ENCODE data around the gene ACTR3.

ACTR3 gene

GRCh38 chr2:114006460-114006859, 116.6 kb downstream of the ACTR3 start:
- Histone ChIP-seq H2AFZ (ENCODE audit: low read length) (no peak overlapping the region), H3K79me2 (ENCODE audit: insufficient read depth, low read length) (no peaks in the 10 kb centered on the region), H3K4me2 (ENCODE audit: low read depth, low read length, poor library complexity, severe bottlenecking) (no peak overlapping the region), H3K4me3 (ENCODE audit: low read length, poor library complexity, severe bottlenecking) (no peak overlapping the region), H3K9me2 (replicated peaks; ENCODE audit: low read depth, low read length) (no peaks in the 10 kb centered on the region), H3K9ac (ENCODE audit: low read depth, low read length, poor library complexity, severe bottlenecking) (no peak overlapping the region), H4K20me1 (ENCODE audit: insufficient read depth, low read length, poor library complexity, severe bottlenecking) (no peaks in the 10 kb centered on the region), H3K4me1 (ENCODE audit: insufficient read depth, low read length, poor library complexity, severe bottlenecking) (no peaks in the 10 kb centered on the region), H3K27me3 (ENCODE audit: insufficient read depth, low read length, poor library complexity, severe bottlenecking) (no peaks in the 10 kb centered on the region), H3K9me3 (ENCODE audit: insufficient read depth, low read depth, low read length) (no peaks in the 10 kb centered on the region), H3F3A (ENCODE audit: low read depth) (no peaks in the 10 kb centered on the region), H3K36me3 (ENCODE audit: insufficient read depth, low read length) (no peaks in the 10 kb centered on the region)
- TF ChIP-seq EZH2phosphoT487 (IDR thresholded peaks at IDR 0.05; ENCODE audit: borderline replicate concordance): no peak
- TF ChIP-seq, protein P1, sequence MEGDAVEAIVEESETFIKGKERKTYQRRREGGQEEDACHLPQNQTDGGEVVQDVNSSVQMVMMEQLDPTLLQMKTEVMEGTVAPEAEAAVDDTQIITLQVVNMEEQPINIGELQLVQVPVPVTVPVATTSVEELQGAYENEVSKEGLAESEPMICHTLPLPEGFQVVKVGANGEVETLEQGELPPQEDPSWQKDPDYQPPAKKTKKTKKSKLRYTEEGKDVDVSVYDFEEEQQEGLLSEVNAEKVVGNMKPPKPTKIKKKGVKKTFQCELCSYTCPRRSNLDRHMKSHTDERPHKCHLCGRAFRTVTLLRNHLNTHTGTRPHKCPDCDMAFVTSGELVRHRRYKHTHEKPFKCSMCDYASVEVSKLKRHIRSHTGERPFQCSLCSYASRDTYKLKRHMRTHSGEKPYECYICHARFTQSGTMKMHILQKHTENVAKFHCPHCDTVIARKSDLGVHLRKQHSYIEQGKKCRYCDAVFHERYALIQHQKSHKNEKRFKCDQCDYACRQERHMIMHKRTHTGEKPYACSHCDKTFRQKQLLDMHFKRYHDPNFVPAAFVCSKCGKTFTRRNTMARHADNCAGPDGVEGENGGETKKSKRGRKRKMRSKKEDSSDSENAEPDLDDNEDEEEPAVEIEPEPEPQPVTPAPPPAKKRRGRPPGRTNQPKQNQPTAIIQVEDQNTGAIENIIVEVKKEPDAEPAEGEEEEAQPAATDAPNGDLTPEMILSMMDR (conservative IDR thresholded peaks at IDR 0.05; ENCODE audit: low read length): no peak

- Histone ChIP-seq H3K4me2 (ENCODE audit: low read depth, low read length, poor library complexity, severe bottlenecking) (no peak overlapping the region), H3K36me3 (ENCODE audit: insufficient read depth, low read length) (no peaks in the 10 kb centered on the region), H3K9ac (ENCODE audit: low read depth, low read length, poor library complexity, severe bottlenecking) (no peak overlapping the region), H4K20me1 (ENCODE audit: insufficient read depth, low read length, poor library complexity, severe bottlenecking) (no peaks in the 10 kb centered on the region), H3K9me3 (ENCODE audit: insufficient read depth, low read depth, low read length) (no peaks in the 10 kb centered on the region), H3K4me1 (ENCODE audit: insufficient read depth, low read length, poor library complexity, severe bottlenecking) (no peaks in the 10 kb centered on the region), H3K79me2 (ENCODE audit: insufficient read depth, low read length) (no peaks in the 10 kb centered on the region), H3K27me3 (ENCODE audit: insufficient read depth, low read length, poor library complexity, severe bottlenecking) (no peaks in the 10 kb centered on the region), H2AFZ (ENCODE audit: low read length) (no peak overlapping the region), H3K4me3 (ENCODE audit: low read length, poor library complexity, severe bottlenecking) (no peak overlapping the region), H3K9me2 (replicated peaks; ENCODE audit: low read depth, low read length) (no peaks in the 10 kb centered on the region), H3F3A (ENCODE audit: low read depth) (no peaks in the 10 kb centered on the region)
- TF ChIP-seq, protein P1 (conservative IDR thresholded peaks at IDR 0.05; ENCODE audit: low read length): no peak
- no peak for TF ChIP-seq EZH2phosphoT487 (IDR thresholded peaks at IDR 0.05; ENCODE audit: borderline replicate concordance)
Observed at GRCh38 chr2:114007436-114007835, 117.5 kb downstream of the ACTR3 start.

DNA sequence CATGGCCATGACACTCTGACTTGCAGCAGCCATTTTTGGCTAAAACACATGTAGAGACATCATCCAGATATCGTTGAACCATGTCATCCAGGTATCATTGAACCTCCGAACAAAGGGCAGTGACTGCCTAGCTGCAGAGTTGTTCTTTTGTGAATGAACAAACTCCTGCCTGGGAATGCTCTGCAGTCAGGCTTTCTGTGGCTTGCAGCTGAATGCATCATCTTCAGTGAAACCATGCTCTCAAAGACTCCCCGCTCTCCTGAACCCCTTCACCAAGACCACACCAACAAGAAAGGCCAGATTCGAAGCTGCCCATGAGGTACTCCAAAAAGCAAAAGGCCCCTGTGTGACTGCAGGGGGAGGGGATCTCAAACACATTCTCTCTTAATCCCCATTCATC, 118.8 kb downstream of the ACTR3 start:
- no peaks in the 10 kb centered on the region for H3F3A ChIP-seq (ENCODE audit: low read depth)
- no peaks in the 10 kb centered on the region for H3K27me3 ChIP-seq (ENCODE audit: insufficient read depth, low read length, poor library complexity, severe bottlenecking)
- no peaks in the 10 kb centered on the region for H3K4me1 ChIP-seq (ENCODE audit: insufficient read depth, low read length, poor library complexity, severe bottlenecking)

More for the DNA sequence above, 118.8 kb downstream of the ACTR3 start:
- Histone ChIP-seq H3K36me3 (ENCODE audit: insufficient read depth, low read length) (no peaks in the 10 kb centered on the region), H2AFZ (ENCODE audit: low read length) (no peak overlapping the region), H3K4me2 (ENCODE audit: low read depth, low read length, poor library complexity, severe bottlenecking) (no peak overlapping the region), H4K20me1 (ENCODE audit: insufficient read depth, low read length, poor library complexity, severe bottlenecking) (no peaks in the 10 kb centered on the region), H3K9me2 (replicated peaks; ENCODE audit: low read depth, low read length) (no peaks in the 10 kb centered on the region), H3K9me3 (ENCODE audit: insufficient read depth, low read depth, low read length) (no peaks in the 10 kb centered on the region), H3K9ac (ENCODE audit: low read depth, low read length, poor library complexity, severe bottlenecking) (no peak overlapping the region), H3K4me3 (ENCODE audit: low read length, poor library complexity, severe bottlenecking) (no peak overlapping the region), H3K79me2 (ENCODE audit: insufficient read depth, low read length) (no peaks in the 10 kb centered on the region)
- TF ChIP-seq, protein P1 (conservative IDR thresholded peaks at IDR 0.05; ENCODE audit: low read length): no peak
- no peak for TF ChIP-seq EZH2phosphoT487 (IDR thresholded peaks at IDR 0.05; ENCODE audit: borderline replicate concordance)

All from Loucy (cell line).